Measurements from ENCODE around the gene EVL.

DNA sequence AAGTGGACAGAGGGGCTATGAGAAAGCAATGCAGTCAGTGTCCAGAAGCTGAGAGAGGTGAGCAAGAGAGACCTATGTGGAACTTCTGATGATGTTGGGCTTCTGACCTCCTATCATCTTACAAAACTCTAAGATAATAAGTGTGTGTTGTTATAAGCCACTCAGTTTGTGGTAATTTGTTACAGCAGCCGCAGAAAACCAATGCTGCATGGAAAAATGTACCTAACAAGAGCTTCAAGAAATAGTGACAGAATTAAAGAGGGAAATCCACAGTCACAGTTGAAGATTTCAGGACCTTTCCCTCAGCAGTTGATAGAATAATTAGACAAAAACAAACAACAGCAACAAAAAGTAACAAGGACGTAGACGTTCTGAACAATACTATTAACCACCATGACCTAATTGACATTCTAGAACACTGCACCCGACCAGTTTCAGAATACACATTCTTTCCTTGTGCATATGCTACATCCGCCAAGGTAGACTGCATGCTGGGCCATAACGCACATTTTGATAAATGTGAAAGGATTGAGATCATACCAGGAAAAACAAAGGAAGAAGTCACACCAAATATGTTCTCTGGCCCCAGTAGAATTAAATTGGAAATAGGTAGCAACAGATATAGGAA is 1.8 kb upstream of the EVL start:
- no peak for TF ChIP-seq CTCF (IDR thresholded peaks at IDR 0.05)
- TF ChIP-seq POLR2A (IDR thresholded peaks at IDR 0.05): no peak

All from testis (tissue), 2 donors.